GM12864 (cell line): Measurements from ENCODE around the gene AGR2.

Source experiments
- DNase-seq: peaks from one replicate; pipeline ENCODE4 v3.0.0-alpha.2; 2011; ENCODE audit warnings: low read depth
- H3K4me3 ChIP-seq: 2 replicates; pipeline ENCODE4 v1.5.1; 2011; ENCODE audit warnings: mild to moderate bottlenecking, low read depth, low read length, control low read depth
- TF ChIP-seq, protein P1 (sequence below): IDR thresholded peaks from 2 replicates; pipeline ENCODE4 v1.5.1; 2011; ENCODE audit warnings: low read depth, mild to moderate bottlenecking, moderate library complexity, low read length, control low read depth, inconsistent platforms; ENCODE audit errors: missing control alignments

The AGR2 gene

GRCh38 chr7:16815001-16815400, 10.2 kb upstream of the AGR2 start:
- TF ChIP-seq, protein P1, sequence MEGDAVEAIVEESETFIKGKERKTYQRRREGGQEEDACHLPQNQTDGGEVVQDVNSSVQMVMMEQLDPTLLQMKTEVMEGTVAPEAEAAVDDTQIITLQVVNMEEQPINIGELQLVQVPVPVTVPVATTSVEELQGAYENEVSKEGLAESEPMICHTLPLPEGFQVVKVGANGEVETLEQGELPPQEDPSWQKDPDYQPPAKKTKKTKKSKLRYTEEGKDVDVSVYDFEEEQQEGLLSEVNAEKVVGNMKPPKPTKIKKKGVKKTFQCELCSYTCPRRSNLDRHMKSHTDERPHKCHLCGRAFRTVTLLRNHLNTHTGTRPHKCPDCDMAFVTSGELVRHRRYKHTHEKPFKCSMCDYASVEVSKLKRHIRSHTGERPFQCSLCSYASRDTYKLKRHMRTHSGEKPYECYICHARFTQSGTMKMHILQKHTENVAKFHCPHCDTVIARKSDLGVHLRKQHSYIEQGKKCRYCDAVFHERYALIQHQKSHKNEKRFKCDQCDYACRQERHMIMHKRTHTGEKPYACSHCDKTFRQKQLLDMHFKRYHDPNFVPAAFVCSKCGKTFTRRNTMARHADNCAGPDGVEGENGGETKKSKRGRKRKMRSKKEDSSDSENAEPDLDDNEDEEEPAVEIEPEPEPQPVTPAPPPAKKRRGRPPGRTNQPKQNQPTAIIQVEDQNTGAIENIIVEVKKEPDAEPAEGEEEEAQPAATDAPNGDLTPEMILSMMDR, result no peak
- no peak for DNase-seq
- H3K4me3 ChIP-seq, result no peak overlapping the region

GRCh38 chr7:16813232-16813616, 8.4 kb upstream of the AGR2 start:
- no peak for DNase-seq
- TF ChIP-seq, protein P1, result no peak
- H3K4me3 ChIP-seq, result no peak overlapping the region

GRCh38 chr7:16812542-16813231, 7.9 kb upstream of the AGR2 start:
- DNase-seq, result no peak
- no peak overlapping the region for H3K4me3 ChIP-seq
- TF ChIP-seq, protein P1, result no peak

GRCh38 chr7:16811551-16811950, 6.8 kb upstream of the AGR2 start:
- TF ChIP-seq, protein P1, result no peak
- no peak overlapping the region for H3K4me3 ChIP-seq
- no peak for DNase-seq

GRCh38 chr7:16810573-16810972, 5.8 kb upstream of the AGR2 start:
- TF ChIP-seq, protein P1, result no peak
- DNase-seq, result no peak
- no peak overlapping the region for H3K4me3 ChIP-seq

GRCh38 chr7:16810112-16810511, 5.3 kb upstream of the AGR2 start:
- TF ChIP-seq, protein P1, result no peak
- no peak overlapping the region for H3K4me3 ChIP-seq
- no peak for DNase-seq

GRCh38 chr7:16805441-16805840, 642 bp upstream of the AGR2 start:
- no peak for DNase-seq
- TF ChIP-seq, protein P1, result no peak
- no peak overlapping the region for H3K4me3 ChIP-seq
